Hepatocyte (in vitro differentiated cells): ENCODE results near the gene ATP5F1E.

ENCODE experiments used
- CTCF ChIP-seq: fragments of 200-600 bp; sonication (generic); IDR thresholded peaks from 2 replicates; pipeline ENCODE4 v1.5.1; 2016; ENCODE audit warnings: antibody characterized with exemption, mild to moderate bottlenecking; ENCODE audit not compliant: poor library complexity
- EZH2 ChIP-seq: fragments of 200-600 bp; sonication (generic); IDR thresholded peaks from 2 replicates; pipeline ENCODE4 v1.6.1; 2016; ENCODE audit warnings: antibody characterized with exemption, mild to moderate bottlenecking, borderline replicate concordance

GRCh38 chr20:58987790-58988564 lies 44.2 kb downstream of the ATP5F1E start:
- no peak for TF ChIP-seq CTCF
- TF ChIP-seq EZH2: no peak
